ENCODE measurements around the gene RBM5. TPM values are rescaled to one million over a fixed set of nuclear protein-coding genes. Genes with fewer than 3 reads are reported as not detected.

RBM5 gene
- total RNA-seq, 2 donors from 2014 or later = 104 to 114 TPM

DNA sequence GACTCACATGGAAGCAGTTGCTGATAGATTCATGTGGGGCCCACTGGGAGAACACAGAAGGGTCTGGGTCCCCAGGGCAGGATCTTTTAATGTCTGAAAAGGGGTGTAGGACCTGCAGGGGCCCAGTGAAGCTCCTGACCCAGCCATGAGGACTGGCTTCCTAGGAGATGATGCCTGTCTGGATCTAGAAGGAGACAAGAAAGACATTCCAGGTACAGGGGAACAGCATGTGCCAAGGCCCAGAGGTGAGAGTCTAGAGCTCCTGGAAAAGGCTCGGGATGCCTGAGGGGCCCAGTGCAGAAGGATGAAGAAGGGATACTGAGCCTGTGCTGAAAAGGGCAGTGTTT is 61.7 kb downstream of the RBM5 start:
- Histone ChIP-seq H3K36me3 (no peaks in the 10 kb centered on the region), H3K4me1 (peaks cover 5% of the 10 kb centered on the region), H3K4me3 (no peak overlapping the region), H3K27ac (no peak overlapping the region), H3K27me3 (no peaks in the 10 kb centered on the region), H3K9ac (ENCODE audit: low read depth in 2 of 2, low read length in 2 of 2) (no peak overlapping the region), H3K9me3 (no peaks in the 10 kb centered on the region)
- TF ChIP-seq, protein P1, sequence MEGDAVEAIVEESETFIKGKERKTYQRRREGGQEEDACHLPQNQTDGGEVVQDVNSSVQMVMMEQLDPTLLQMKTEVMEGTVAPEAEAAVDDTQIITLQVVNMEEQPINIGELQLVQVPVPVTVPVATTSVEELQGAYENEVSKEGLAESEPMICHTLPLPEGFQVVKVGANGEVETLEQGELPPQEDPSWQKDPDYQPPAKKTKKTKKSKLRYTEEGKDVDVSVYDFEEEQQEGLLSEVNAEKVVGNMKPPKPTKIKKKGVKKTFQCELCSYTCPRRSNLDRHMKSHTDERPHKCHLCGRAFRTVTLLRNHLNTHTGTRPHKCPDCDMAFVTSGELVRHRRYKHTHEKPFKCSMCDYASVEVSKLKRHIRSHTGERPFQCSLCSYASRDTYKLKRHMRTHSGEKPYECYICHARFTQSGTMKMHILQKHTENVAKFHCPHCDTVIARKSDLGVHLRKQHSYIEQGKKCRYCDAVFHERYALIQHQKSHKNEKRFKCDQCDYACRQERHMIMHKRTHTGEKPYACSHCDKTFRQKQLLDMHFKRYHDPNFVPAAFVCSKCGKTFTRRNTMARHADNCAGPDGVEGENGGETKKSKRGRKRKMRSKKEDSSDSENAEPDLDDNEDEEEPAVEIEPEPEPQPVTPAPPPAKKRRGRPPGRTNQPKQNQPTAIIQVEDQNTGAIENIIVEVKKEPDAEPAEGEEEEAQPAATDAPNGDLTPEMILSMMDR (IDR thresholded peaks at IDR 0.05) = no peak
- no peak for DNase-seq
- intact Hi-C loops (cut with DNase I) = no loop called here

DNA sequence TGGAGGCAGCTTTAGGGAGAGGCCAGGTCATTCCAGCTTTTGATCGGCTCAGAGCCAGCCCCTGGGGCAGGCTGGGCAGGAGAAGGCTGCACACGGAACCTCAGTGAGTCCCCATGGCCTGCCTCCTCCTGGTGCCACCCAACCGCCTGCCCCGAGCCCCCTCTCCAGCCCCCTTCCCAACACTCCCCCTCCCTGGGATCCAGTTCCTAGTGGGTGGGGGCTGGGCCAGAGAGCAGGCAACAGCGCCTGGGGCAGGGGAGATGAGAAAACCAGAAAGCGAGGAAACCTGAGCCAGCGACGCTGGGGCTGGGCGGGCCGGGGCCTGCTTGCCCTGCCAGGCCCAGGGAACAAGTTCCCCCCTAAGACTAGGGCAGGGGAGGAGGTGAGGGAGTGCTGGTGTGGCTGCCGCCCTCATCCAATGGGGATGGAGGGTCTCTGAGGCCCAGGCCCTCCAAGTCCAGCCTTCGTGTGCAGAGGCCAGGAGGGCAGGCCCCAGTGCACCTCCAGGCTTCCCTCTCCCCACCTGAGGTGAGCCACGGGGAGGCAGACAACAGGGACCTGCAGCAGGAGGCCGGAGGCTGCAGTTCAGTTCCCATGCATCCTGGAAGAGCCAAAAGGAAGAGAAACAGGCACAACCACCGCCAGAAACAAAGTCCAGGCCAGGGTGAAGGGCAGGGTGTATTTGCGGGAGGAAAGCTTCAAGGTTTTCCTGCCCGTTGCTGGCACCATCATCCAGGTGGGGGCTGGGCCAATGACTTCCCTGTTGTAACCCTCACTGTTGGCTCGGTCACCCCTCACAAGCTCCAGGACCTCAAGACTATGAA is 62.4 kb downstream of the RBM5 start:
- Histone ChIP-seq H3K4me3 (no peak overlapping the region), H3K4me1 (peaks cover 5% of the 10 kb centered on the region), H3K27ac (no peak overlapping the region), H3K27me3 (no peaks in the 10 kb centered on the region), H3K9me3 (no peaks in the 10 kb centered on the region), H3K9ac (ENCODE audit: low read depth in 2 of 2, low read length in 2 of 2) (no peak overlapping the region), H3K36me3 (no peaks in the 10 kb centered on the region)
- peak; percentile 68 for DNase-seq
- TF ChIP-seq, protein P1 (IDR thresholded peaks at IDR 0.05) = no peak
- intact Hi-C loops (cut with DNase I) = no loop called here

DNA sequence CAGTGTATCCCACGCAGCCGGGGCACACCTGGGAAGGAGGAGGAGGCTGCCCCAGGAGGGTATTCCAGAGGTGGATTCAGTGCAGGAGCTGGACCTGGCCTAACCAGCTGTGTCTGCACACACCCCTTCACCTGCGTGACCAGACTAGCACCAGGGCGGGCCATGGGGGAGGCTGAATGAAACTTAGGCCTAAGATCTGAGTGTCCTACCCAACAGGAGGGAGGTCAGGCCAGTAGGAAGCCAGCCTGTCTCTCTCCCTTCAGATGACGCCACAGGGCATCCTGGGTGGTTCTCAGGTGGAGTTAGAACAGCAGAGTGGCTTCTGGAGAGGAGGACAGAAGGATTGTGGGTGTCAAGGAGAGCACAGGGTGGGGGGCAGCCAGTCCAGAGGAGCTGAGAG is 63.0 kb downstream of the RBM5 start:
- TF ChIP-seq, protein P1 (IDR thresholded peaks at IDR 0.05) = no peak
- Histone ChIP-seq H3K27ac (no peak overlapping the region), H3K4me3 (no peak overlapping the region), H3K27me3 (no peaks in the 10 kb centered on the region), H3K9ac (ENCODE audit: low read depth in 2 of 2, low read length in 2 of 2) (no peak overlapping the region), H3K36me3 (no peaks in the 10 kb centered on the region), H3K9me3 (no peaks in the 10 kb centered on the region), H3K4me1 (peaks cover 5% of the 10 kb centered on the region)
- no peak for DNase-seq
- intact Hi-C loops (cut with DNase I) = no loop called here

DNA sequence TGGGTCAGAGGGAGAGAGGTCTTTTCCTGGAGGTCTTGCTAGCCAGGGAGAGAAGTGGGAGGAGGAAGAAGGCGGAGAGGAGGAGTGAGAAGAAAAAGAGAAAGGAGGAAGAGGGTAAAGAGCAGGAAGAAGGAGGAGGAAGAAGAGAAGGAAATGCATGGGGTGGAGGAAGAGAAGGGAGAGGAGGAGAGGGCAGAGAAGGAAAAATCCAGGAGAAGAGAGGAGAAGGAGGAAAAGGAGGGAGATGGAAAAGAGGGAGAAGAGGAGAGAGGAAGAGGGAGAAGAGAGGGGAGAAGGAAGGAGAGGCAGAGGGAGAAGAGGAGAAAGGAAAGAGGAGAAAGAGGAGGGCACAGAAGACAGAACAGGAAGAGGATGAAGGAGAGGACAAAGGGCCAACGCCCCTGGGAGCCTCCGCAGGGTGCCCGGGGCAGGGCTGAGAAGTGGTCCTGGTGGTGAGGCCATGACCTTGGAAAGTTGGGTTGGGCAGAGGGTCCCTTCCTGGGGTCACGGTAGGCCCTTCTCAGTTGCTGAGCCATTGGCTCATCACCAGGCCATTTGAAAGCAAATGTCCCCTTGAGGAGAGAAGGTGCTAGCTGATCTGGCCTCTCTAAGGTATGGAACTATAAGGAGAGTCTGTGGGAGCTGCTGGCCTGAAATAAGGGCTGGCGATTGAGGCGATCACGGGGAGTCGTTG is 65.2 kb downstream of the RBM5 start:
- Histone ChIP-seq H3K27ac (no peak overlapping the region), H3K4me3 (peak overlapping the region; percentile 50), H3K9ac (ENCODE audit: low read depth in 2 of 2, low read length in 2 of 2) (peak overlapping the region; percentile 46 to 60), H3K36me3 (no peaks in the 10 kb centered on the region), H3K27me3 (no peaks in the 10 kb centered on the region), H3K4me1 (peaks cover 5% of the 10 kb centered on the region), H3K9me3 (no peaks in the 10 kb centered on the region)
- no peak for DNase-seq
- intact Hi-C loops (cut with DNase I) = no loop called here
- TF ChIP-seq, protein P1 (IDR thresholded peaks at IDR 0.05) = no peak

DNA sequence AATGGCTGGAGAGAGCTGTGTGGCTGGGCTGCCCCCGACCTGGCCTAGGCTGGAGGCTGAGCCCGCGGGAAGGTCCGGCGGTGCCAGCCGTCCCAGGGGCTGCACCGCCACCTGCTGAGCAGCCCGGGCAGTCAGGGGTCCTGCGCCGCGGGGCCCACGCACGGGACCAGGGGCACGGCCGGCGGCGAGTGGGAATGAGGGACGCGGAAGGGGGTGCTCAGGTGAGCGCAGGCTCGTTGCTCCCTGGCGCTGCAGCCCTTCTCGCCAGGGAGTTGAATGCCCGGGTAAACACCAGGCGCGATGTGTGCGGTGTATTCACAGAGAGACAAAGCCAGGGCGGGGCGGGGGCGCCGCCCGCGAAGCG is 65.7 kb downstream of the RBM5 start:
- no peak for DNase-seq
- no peaks in the 10 kb centered on the region for H3K36me3 ChIP-seq
- intact Hi-C loops (cut with DNase I) = no loop called here
- H3K4me3 ChIP-seq = peak overlapping the region; percentile 50
- H3K9me3 ChIP-seq = no peaks in the 10 kb centered on the region
- H3K9ac ChIP-seq (ENCODE audit: low read depth in 2 of 2, low read length in 2 of 2) = peak overlapping the region; percentile 46 to 60
- H3K27me3 ChIP-seq = no peaks in the 10 kb centered on the region
- no peak overlapping the region for H3K27ac ChIP-seq
- TF ChIP-seq, protein P1 (IDR thresholded peaks at IDR 0.05) = no peak
- peaks cover 5% of the 10 kb centered on the region for H3K4me1 ChIP-seq
